GM19397 (cell line): ENCODE results near the gene MED25.
"Not testable (repeated sequence)": the region's sequence is repeated elsewhere in the genome, so short reads cannot be mapped to it uniquely, and the experiment has no call there.

Experiments used
- ATAC-seq: cut with Tn5 transposase; IDR thresholded peaks from one replicate; pipeline ENCODE4 v1.9.1; 2021; ENCODE audit warnings: mild to moderate bottlenecking, moderate library complexity; ENCODE audit not compliant: unreplicated experiment

MED25 gene

DNA sequence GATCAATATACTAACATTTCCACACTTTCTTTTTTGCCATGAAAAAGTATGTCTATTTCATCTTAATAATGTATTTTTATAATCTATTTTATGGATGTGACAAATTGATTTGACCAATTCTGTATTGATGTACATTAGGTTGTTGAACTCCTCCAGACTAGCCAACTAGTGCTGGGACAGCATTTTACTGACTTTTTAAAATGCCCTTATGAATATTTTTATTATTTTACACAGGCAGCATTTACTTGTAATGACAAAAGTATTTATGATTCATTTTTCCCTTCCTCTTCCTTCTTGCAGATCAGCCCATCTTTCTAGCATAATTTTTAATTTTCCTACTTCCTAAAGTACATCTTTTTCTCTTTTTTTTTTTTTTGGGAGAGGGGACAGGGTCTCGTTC, 4.1 kb upstream of the MED25 start:
- ATAC-seq = no peak

DNA sequence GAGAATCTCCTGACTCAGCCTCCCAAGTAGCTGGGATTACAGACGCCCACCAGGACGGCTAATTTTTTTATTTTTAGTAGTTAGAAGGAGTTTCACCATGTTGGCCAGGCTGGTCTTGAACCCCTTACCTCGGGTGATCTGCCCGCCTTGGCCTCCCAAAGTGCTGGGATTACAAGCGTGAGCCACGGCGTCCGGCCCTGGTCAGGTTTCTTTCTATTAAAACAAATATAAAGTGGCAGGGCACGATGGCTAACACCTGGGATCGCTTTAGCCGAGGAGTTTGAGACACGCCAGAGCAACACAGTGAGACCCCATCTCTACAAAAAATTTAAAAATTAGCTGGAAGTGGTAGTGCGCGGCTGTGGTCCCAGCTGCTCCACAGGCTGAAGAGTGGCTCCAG, 1.5 kb upstream of the MED25 start:
- no peak for ATAC-seq

DNA sequence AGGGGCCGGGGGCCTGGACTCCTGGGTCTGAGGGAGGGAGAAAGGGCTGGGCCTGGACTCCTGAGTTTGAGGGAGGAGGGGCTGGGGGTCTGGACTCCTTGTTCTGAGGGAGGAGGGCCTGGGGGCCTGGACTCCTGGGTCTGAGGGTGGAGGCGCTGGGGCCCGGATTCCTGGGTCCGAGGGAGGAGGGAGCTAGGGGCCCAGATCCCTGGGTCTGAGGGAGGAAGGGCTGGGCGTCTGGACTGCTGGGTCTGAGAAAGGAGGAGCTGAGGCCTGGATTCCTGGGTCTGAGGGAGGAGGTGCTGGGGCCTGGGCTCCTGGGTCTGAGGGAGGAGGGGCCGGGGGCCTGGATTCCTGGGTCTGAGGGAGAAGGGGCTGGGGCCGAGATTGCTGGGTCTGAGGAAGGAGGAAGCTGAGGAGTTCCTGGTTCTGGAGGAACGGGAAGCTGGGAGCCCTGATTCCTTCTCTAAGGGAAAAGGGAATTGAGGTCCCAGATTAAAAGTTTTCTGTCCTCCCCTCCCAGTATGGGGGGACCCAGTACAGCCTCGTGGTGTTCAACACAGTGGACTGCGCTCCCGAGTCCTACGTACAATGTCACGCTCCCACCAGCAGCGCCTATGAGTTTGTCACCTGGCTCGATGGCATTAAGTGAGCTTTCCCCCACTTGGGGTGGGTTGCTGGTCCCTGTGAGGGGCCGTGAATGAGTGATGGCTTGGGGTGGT, 721 bp downstream of the MED25 start:
- peak; percentile 3 for ATAC-seq

DNA sequence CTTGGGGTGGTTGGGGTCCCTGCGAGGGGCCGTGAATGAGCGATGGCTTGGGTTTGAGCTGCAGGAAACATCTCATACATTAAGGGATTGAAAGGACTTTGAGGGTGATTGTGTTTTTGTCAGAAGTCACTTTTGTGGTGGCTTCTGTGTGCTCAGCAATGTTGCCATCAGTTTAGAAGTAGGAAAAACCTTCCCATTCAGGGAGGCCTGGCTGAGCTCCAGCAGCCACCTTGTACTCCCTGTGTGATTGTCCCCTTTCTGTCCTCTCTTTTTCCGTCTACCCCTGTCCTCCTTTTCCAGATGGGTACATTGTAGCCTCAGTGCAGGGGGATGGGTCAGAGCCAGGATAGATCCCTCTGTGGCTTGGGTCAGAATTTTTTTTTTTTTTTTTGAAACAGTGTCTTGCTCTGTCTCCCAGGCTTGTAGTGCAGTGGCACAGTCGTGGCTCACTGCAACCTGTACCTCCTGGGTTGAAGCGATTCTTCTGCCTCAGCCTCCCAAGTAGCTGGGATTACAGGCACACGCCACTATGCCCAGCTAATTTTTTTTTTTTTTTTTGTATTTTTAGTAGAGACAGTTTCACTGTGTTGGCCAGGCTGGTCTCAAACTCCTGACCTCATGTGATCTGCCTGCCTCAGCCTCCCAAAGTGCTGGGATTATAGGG, 1.5 kb downstream of the MED25 start:
- not testable (repeated sequence) for ATAC-seq

- no peak for ATAC-seq
Observed at GRCh38 chr19:49820125-49820524, 2.0 kb downstream of the MED25 start.

DNA sequence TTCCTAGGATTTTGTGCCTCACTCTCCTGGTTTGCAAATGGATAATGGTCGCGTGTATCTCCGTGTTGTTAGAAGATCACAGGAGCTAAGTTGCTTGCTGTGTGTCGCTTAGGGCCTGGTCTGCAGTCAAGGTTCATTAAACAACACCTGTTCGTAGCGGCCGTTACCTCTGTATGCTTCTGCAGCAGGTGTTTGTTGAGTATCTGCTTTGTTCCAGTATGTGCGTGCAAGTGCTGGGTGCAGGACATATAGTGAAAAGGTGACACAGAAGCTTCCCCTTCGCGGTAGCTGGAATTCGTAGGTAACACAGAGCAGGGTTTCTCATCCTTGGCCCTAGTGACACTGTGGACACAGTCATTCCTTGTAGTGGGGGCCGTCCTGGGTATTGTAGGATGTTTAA, 5.4 kb downstream of the MED25 start:
- ATAC-seq = no peak

GRCh38 chr19:49824662-49825061, 6.6 kb downstream of the MED25 start:
- ATAC-seq = no peak

GRCh38 chr19:49827034-49827433, 8.9 kb downstream of the MED25 start:
- no peak for ATAC-seq

- ATAC-seq = no peak
Observed at GRCh38 chr19:49829200-49829599, 11.1 kb downstream of the MED25 start.

DNA sequence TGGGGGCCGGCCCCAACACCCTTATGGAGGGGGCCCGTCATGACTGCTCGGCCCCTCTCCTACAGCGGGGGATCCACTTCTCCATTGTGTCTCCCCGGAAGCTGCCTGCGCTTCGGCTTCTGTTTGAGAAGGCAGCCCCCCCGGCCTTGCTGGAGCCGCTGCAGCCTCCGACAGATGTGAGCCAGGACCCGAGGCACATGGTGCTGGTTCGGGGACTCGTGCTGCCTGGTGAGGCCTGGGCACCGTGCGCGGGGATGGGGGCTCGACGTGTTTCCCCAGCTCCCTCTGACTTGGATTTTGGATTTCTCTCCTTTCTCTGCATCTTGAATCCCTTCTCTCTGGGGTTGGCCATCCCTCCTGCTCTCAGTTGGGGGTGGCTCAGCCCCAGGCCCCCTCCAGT, 11.6 kb downstream of the MED25 start:
- ATAC-seq = no peak

DNA sequence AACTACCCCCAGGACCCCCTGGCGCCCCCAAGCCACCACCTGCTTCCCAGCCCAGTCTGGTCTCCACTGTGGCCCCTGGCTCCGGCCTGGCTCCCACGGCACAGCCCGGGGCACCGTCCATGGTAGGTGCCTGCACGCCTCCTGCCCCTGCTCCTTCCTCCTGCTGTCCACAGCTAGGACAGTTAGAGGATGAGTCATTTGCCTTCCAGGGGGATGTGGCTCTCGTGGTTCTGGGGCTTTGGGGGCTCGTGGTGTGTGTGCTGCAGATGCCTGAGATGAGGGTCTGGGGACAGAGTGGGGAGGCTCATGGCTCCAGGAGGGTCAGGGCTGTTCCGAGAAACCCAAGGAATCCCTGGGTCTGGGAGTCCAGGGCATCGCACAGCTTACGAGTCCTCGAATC, 12.7 kb downstream of the MED25 start:
- ATAC-seq = no peak

DNA sequence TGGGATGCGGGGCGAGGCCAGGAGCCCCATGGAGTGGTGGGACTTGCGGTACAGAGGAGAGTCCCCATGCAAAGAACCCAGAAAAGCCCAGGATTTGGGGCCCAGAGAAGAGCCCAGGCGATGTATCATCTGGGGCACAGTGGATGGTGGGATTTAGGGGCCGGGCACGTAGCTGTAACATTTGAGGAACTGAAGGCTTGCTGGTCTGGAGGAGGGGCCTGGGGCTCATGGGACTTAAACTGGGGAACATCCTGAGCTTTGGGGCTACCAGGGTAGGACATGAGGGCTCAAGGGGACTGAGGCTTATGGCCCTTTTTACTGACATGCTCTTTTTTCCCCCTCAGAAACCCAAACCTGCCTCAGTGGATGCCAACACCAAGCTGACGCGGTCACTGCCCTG, 13.5 kb downstream of the MED25 start:
- ATAC-seq = no peak

GRCh38 chr19:49832556-49832955, 14.5 kb downstream of the MED25 start:
- no peak for ATAC-seq

DNA sequence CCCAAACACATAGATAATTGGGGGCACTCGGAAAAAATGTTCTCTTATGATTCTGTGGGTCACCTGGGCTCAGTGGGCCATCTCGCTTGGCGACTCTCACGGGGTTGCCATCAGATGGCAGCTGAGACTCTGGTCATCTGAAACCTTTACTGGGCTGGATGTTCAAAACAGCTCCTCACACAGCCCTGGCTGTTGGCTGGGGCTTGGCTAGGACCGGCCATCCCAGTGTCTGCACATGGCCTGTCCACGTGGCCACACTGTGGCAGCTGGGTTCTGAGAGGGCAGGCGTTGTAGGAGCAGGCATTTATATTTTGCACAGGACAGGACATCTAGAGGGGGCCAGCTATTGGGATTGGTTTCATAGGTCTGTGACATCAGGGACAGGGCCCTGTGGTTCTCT, 15.5 kb downstream of the MED25 start:
- ATAC-seq = no peak

DNA sequence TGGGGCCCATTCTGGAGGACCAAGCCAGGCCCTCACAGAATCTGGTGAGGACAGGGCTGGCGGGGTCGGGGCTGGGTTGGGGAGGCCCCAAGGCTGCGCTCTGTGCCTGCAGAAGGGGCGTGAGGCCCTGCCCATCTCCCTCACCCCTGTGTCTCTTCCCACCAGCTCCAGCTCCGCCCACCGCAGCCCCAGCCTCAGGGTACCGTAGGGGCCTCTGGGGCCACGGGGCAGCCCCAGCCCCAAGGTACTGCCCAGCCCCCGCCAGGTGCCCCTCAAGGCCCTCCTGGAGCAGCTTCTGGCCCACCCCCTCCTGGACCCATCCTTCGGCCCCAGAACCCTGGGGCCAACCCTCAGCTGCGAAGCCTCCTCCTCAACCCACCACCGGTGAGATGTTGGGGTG, 17.5 kb downstream of the MED25 start:
- ATAC-seq = no peak

DNA sequence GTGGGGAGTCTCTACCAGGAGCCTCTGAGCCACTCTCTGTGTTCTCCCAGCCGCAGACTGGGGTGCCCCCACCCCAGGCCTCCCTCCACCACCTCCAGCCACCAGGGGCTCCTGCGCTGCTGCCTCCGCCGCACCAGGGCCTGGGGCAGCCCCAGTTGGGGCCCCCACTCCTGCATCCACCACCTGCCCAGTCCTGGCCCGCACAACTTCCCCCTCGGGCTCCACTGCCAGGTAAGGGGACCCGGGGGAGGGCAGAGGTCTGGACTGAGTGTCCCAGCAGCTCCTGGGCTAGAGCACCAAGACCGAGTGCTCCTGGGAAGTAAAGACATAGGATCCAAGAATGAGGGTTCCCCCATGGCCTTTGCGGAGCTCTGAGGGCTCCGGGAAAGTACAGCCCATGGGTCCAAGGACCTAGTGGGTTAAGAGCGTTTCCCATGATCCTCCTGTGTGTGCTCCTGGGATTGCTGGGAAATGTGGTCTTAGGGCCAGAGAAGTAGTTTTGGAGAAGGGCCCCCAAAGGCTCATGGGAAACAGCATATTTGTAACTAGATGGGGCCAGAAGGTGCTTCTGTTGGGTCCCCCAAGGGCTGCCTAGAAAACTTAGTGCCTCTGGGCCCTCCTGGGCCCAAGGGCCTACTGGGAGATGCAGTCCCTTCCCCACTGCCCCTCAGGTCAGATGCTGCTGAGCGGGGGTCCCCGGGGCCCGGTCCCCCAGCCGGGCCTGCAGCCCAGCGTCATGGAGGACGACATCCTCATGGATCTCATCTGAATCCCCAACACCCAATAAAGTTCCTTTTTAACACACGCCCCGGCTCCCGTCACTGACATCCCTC, 18.3 kb downstream of the MED25 start:
- ATAC-seq = no peak

DNA sequence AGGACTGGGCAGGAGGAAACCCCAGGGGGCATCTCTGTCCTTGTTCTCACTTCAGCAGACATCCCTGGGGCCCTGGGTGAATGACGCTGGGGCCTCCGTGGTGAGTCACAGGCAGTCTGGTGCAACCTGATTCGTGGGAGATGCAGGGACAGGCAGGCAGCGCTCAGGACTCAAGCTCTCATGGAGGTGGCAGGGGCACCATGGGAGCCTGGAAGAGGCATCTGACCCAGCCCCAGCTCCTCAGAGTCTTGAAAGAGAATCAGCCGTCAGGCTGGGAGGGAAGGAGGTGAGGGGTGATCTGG, 18.9 kb downstream of the MED25 start:
- no peak for ATAC-seq

DNA sequence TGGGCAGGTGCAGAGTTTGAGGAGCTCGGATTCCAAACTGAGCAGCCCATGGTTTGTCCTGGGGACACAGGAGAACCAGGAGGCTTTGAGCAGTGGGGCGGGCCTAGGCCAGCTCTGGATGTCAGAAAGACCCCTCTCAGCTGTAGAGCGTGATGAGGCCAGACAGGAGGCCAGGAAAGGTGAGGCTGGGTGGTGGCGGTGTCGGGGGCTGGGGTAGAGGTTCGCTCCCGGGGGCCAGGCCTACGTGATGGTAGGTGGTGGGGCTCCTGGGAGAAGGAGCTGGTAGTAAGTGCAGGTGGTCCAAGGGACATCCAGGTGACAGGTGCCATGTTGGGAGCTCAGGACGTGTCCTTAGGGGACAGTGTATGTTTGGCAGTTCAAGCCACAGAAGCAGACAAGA, 19.3 kb downstream of the MED25 start:
- no peak for ATAC-seq

DNA sequence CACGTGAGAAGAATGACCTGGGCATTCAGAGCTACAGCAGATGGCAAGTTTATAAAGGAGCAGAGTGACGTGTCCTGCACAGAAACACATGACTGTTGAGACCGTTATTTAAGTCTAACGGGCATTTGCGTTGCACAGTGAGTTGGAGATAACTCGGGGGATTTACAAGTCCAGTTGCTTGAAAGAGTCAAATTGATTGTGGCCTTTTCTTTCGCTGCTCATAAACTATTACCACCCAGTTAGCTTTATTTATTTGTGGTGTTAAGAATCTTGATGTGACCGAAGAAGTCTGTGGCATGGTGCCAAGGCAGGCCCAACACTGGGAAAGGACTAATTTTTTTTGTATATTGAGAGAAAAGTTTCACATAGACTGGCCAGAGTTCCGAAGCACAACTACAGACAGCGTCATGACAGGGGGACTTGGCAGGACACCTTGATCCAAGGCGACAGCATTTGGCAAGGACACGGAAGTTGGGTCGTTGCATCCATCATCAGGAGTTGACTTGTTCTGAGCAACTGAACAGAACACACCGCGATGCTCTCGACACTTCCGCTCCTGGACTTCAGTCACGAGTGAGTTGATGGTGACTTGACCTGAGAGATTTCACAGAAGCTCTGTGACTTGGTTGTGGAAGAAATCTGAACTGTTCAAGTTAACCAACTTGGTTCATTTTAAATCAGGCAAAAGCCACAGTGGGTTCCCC, 20.9 kb downstream of the MED25 start:
- ATAC-seq = no peak

- no peak for ATAC-seq
Observed at GRCh38 chr19:49839713-49840112, 21.6 kb downstream of the MED25 start.

DNA sequence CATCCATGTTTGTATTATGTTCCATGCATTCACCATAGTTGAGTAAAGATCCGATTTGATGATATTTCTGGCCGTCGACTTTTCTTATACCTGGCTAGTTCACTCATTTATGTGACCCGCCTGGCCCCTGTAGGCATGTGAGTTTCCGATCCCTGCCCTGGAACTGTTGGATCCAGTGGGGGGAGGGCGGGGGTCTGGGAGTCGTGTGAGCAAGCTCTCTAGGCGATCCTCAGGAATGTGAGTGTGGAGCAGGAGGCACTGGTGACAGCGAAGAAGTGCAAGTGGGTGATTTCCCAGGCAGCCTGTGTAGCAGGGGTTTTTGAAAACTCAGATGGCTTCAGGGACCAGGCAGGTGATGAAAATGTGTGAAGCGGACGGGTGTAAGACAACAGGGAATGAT, 22.2 kb downstream of the MED25 start:
- no peak for ATAC-seq
